Endothelial cell of umbilical vein (primary cell): ENCODE measurements around the gene CACNB1. TPM values are rescaled to one million over a fixed set of nuclear protein-coding genes. Genes with fewer than 3 reads are reported as not detected.

Experiments
- BruUV-seq: library from RNA; stranded (reverse); fragments of 400-500 nt; replicated peaks from 2 replicates; lab custom pipeline; 2021; lab: Mats Ljungman, UMichigan
- CTCF ChIA-PET: fragments of 300-600, 350-600 bp; sonication (Branson Sonifier 250); formaldehyde crosslinking; loops from one replicate; lab custom pipeline; 2021; ENCODE audit warnings: antibody characterized with exemption, inconsistent platforms; lab: Charles Lee
- POLR2A ChIA-PET: fragments of 300-600, 350-600 bp; sonication (Branson Sonifier 250); formaldehyde crosslinking; loops from one replicate; lab custom pipeline; 2021; ENCODE audit warnings: antibody characterized with exemption, inconsistent platforms; lab: Charles Lee
- DNase-seq: peaks from one replicate; pipeline ENCODE4 v3.0.0-alpha.2; 2011; ENCODE audit warnings: low read depth, low spot score
- FAIRE-seq: peaks from 2 replicates; lab custom pipeline; 2011; peaks lifted over from hg19 to GRCh38; lab: Jason Lieb, UNC
- H2AFZ ChIP-seq: 2 replicates; pipeline ENCODE4 v1.6.0; 2012; ENCODE audit warnings: low read depth, low read length, control low read depth, inconsistent platforms
- H3K27ac ChIP-seq: 2 replicates; pipeline ENCODE4 v1.5.1; 2011; ENCODE audit warnings: low read depth, mild to moderate bottlenecking, control low read depth, low read length, moderate library complexity; ENCODE audit not compliant: insufficient read depth
- H3K27me3 ChIP-seq, 2 experiments: 2 replicates each; pipeline versions ENCODE4 v1.6.0 to v1.6.1; 2011; ENCODE audit warnings: low read length in 2 of 2, mixed read lengths in 1 of 2; ENCODE audit not compliant: control insufficient read depth in 2 of 2, insufficient read depth in 2 of 2
- H3K36me3 ChIP-seq, 2 experiments: 2 replicates in 1 of 2; 3 replicates in 1 of 2; pipeline ENCODE4 v1.5.1; 2011; ENCODE audit warnings: low read length in 2 of 2, mild to moderate bottlenecking in 1 of 2, moderate library complexity in 1 of 2; ENCODE audit not compliant: control insufficient read depth in 2 of 2, insufficient read depth in 2 of 2; ENCODE audit errors: extremely low read depth in 1 of 2
- H3K4me1 ChIP-seq: 3 replicates; pipeline ENCODE4 v1.5.1; 2011; ENCODE audit warnings: mild to moderate bottlenecking, low read length; ENCODE audit not compliant: control insufficient read depth, insufficient read depth; ENCODE audit errors: extremely low read depth
- H3K4me2 ChIP-seq: 2 replicates; pipeline ENCODE4 v1.6.1; 2011; ENCODE audit warnings: low read length, control low read depth, mixed read lengths; ENCODE audit not compliant: insufficient read depth
- H3K4me3 ChIP-seq, 3 experiments: fragments of 200-600 bp in 1 of 3; sonication (generic), shearing (Covaris generic) in 1 of 3; replicated peaks in 1 of 3; 2 replicates each; pipeline ENCODE4 v1.5.1; 2011 to 2016; ENCODE audit warnings: control low read depth in 3 of 3, low read length in 3 of 3, mild to moderate bottlenecking in 2 of 3, inconsistent platforms in 1 of 3, low read depth in 1 of 3, moderate library complexity in 1 of 3; ENCODE audit not compliant: insufficient read depth in 1 of 3
- H3K79me2 ChIP-seq: 2 replicates; pipeline ENCODE4 v1.6.0; 2012; ENCODE audit warnings: low read length, inconsistent platforms; ENCODE audit not compliant: control insufficient read depth, insufficient read depth
- H3K9ac ChIP-seq: replicated peaks from 2 replicates; pipeline ENCODE3; 2011; ENCODE audit warnings: low read length, control low read depth; ENCODE audit not compliant: insufficient read depth; ENCODE audit errors: extremely low read depth
- H3K9me1 ChIP-seq: replicated peaks from 3 replicates; pipeline ENCODE4 v1.6.0; 2011; ENCODE audit warnings: mild to moderate bottlenecking, low read length; ENCODE audit not compliant: control insufficient read depth, insufficient read depth; ENCODE audit errors: extremely low read depth
- H3K9me3 ChIP-seq: replicated peaks from 2 replicates; pipeline ENCODE4 v1.5.1; 2012; ENCODE audit warnings: low read length, inconsistent platforms; ENCODE audit not compliant: control insufficient read depth, insufficient read depth
- H4K20me1 ChIP-seq: replicated peaks from 2 replicates; pipeline ENCODE3; 2011; ENCODE audit warnings: mild to moderate bottlenecking, low read length; ENCODE audit not compliant: control insufficient read depth, insufficient read depth; ENCODE audit errors: extremely low read depth
- CTCF ChIP-seq, 2 donors: IDR thresholded peaks; 1 replicate in 1 of 2; 2 replicates in 1 of 2; pipeline ENCODE4 v1.5.1; 2011; ENCODE audit warnings: low read length in 2 of 2, mild to moderate bottlenecking in 2 of 2, moderate library complexity in 2 of 2, control low read depth in 1 of 2, inconsistent platforms in 1 of 2, low read depth in 1 of 2; ENCODE audit not compliant: insufficient read depth in 1 of 2; ENCODE audit errors: extremely low read depth in 1 of 2
- EZH2 ChIP-seq: IDR thresholded peaks from 2 replicates; pipeline ENCODE4 v1.6.1; 2012; ENCODE audit warnings: borderline replicate concordance, low read depth, mild to moderate bottlenecking, moderate library complexity, low read length, inconsistent platforms; ENCODE audit not compliant: severe bottlenecking
- GATA2 ChIP-seq: IDR thresholded peaks from 2 replicates; pipeline ENCODE4 v1.7.0; 2011; ENCODE audit warnings: low read depth, mild to moderate bottlenecking, moderate library complexity, mixed read lengths, low read length; ENCODE audit not compliant: insufficient read length, insufficient read depth
- JUN ChIP-seq: IDR thresholded peaks from 2 replicates; pipeline ENCODE4 v1.6.1; 2011; ENCODE audit warnings: borderline replicate concordance, low read depth; ENCODE audit not compliant: insufficient read length, insufficient read depth
- MAX ChIP-seq: IDR thresholded peaks from 2 replicates; pipeline ENCODE4 v1.6.1; 2011; ENCODE audit not compliant: insufficient read depth, insufficient read length
- MYC ChIP-seq: IDR thresholded peaks from one replicate; pipeline ENCODE4 v1.6.1; 2011; ENCODE audit warnings: mild to moderate bottlenecking, low read depth, low read length
- dilution Hi-C: fragments of 300-500 bp; cut with MboI; formaldehyde crosslinking; loops from one replicate; pipeline ENCODE4 v1.15.0; 2019; ENCODE audit warnings: low sequenced_read_pairs; ENCODE audit not compliant: extremely low pct_ligation_motif_present
- intact Hi-C: fragments of 100-400 bp; cut with micrococcal nuclease; formaldehyde crosslinking; loops from one replicate; pipeline ENCODE4 v1.10.0; 2022
- polyA plus RNA-seq, 4 experiments: library from polyadenylated mRNA; depleted of rRNA in 3 of 4; stranded (reverse) in 3 of 4; unstranded in 1 of 4; fragments of >200 nt; gene quantifications; 2 replicates each; pipeline versions ENCODE4 v1.2.1 to v1.2.3, GENCODE V29; 2011 to 2012; ENCODE audit warnings: missing spikeins in 1 of 4
- total RNA-seq: library from RNA; stranded (reverse); gene quantifications from 2 replicates; pipeline ENCODE4 v1.2.3, GENCODE V29; 2021

The CACNB1 gene
- total and polyA plus RNA-seq, 2 donors (not counting 3 experiments of a cell fraction or from before 2014, with no cell fraction given): 4.7 to 12.3 TPM

- intact Hi-C loops (no loop called here), dilution Hi-C loops (no loop called here)
- Histone ChIP-seq H2AFZ (no peak overlapping the region), H3K9me1 (no peaks in the 10 kb centered on the region), H3K79me2 (no peaks in the 10 kb centered on the region), H4K20me1 (no peaks in the 10 kb centered on the region), H3K9ac (no peak overlapping the region), H3K27me3 (no peaks in the 10 kb centered on the region), H3K36me3 (no peaks in the 10 kb centered on the region), H3K4me1 (no peaks in the 10 kb centered on the region), H3K9me3 (no peaks in the 10 kb centered on the region), H3K4me3 (no peak overlapping the region), H3K27ac (no peak overlapping the region), H3K4me2 (no peak overlapping the region)
- CTCF ChIA-PET: interaction anchor here (0.6 to 12.5 kb wide), 9 partner anchors 10 to 264 kb away, joined by 3 to 420 read pairs (median 8); no protein-coding TSS in a partner anchor
- no TSS peak for BruUV-seq
- DNase-seq (no peak), FAIRE-seq (no peak)
- POLR2A ChIA-PET: no interaction called here
- no peak for TF ChIP-seq JUN
- no peak for TF ChIP-seq CTCF (IDR thresholded peaks at IDR 0.05; ENCODE audit: extremely low read depth in 1 of 2, insufficient read depth in 1 of 2, low read depth in 1 of 2, low read length in 2 of 2)
- no peak for TF ChIP-seq EZH2
- no peak for TF ChIP-seq MAX
- TF ChIP-seq MYC: no peak
- TF ChIP-seq GATA2: no peak
Observed at GRCh38 chr17:39246274-39246673, 48.8 kb upstream of the CACNB1 start.
